SK-N-SH treated with all-trans-retinoic acid at 6 μM for 48 hours (cell line): ENCODE measurements around the gene SEMA4C.

ENCODE experiments used
- ATAC-seq: fragments of 200-7000 bp; cut with Tn5 transposase; 3 replicates; pipeline ENCODE4 v1.9.1; 2020; ENCODE audit warnings: mild to moderate bottlenecking, moderate library complexity
- ARNTL ChIP-seq: fragments of 450-650 bp; formaldehyde crosslinking; IDR thresholded peaks from 2 replicates; pipeline ENCODE4 v1.5.0; 2020; ENCODE audit warnings: low read depth, mild to moderate bottlenecking, moderate library complexity, borderline replicate concordance
- CSDC2 ChIP-seq: fragments of 250-450 bp; sonication (Bioruptor Pico); IDR thresholded peaks from 2 replicates; pipeline ENCODE4 v1.5.0; 2020; ENCODE audit warnings: mild to moderate bottlenecking, moderate library complexity
- ESRRG ChIP-seq: fragments of 250-450 bp; sonication (Bioruptor Pico); IDR thresholded peaks from 2 replicates; pipeline ENCODE4 v1.6.1; 2021; ENCODE audit warnings: mild to moderate bottlenecking
- GLIS3 ChIP-seq: fragments of 250-450 bp; sonication (Bioruptor Pico); IDR thresholded peaks from 2 replicates; pipeline ENCODE4 v1.5.0; 2020; ENCODE audit warnings: mild to moderate bottlenecking, moderate library complexity
- ISL1 ChIP-seq: fragments of 250-450 bp; sonication (Bioruptor Pico); IDR thresholded peaks from 2 replicates; pipeline ENCODE4 v2.1.2; 2022; ENCODE audit warnings: mild to moderate bottlenecking, moderate library complexity
- OSR1 ChIP-seq: fragments of 250-450 bp; sonication (Bioruptor Pico); IDR thresholded peaks from 2 replicates; pipeline ENCODE4 v1.8.0; 2022; ENCODE audit warnings: moderate library complexity, mild to moderate bottlenecking, inconsistent platforms
- PPARA ChIP-seq: fragments of 250-450 bp; sonication (Bioruptor Pico); IDR thresholded peaks from 2 replicates; pipeline ENCODE4 v1.5.0; 2020; ENCODE audit warnings: mild to moderate bottlenecking, borderline replicate concordance
- RARB ChIP-seq: fragments of 250-450 bp; sonication (Bioruptor Pico); IDR thresholded peaks from 2 replicates; pipeline ENCODE4 v1.8.0; 2021; ENCODE audit warnings: mild to moderate bottlenecking, moderate library complexity
- SNAI2 ChIP-seq: fragments of 250-450 bp; sonication (Bioruptor Pico); IDR thresholded peaks from 2 replicates; pipeline ENCODE4 v1.5.0; 2020; ENCODE audit warnings: mild to moderate bottlenecking, moderate library complexity
- TCF4 ChIP-seq: fragments of 250-450 bp; sonication (Bioruptor Pico); IDR thresholded peaks from 2 replicates; pipeline ENCODE4 v1.8.0; 2021; ENCODE audit warnings: mild to moderate bottlenecking, moderate library complexity, borderline replicate concordance
- TOX ChIP-seq: fragments of 250-450 bp; sonication (Bioruptor Pico); IDR thresholded peaks from 2 replicates; pipeline ENCODE4 v1.8.0; 2021; ENCODE audit warnings: mild to moderate bottlenecking, moderate library complexity, borderline replicate concordance
- ZC3H10 ChIP-seq: fragments of 250-450 bp; sonication (Bioruptor Pico); IDR thresholded peaks from 2 replicates; pipeline ENCODE4 v1.5.1; 2021; ENCODE audit warnings: mild to moderate bottlenecking, moderate library complexity
- ZFP3 ChIP-seq: fragments of 250-450 bp; sonication (Bioruptor Pico); IDR thresholded peaks from 2 replicates; pipeline ENCODE4 v1.5.0; 2020; ENCODE audit warnings: mild to moderate bottlenecking, moderate library complexity
- ZFP30 ChIP-seq: fragments of 450-650 bp; formaldehyde crosslinking; IDR thresholded peaks from 2 replicates; pipeline ENCODE4 v1.5.0; 2022; ENCODE audit warnings: mild to moderate bottlenecking, moderate library complexity
- ZNF565 ChIP-seq: fragments of 450-650 bp; formaldehyde crosslinking; conservative IDR thresholded peaks from 2 replicates; pipeline ENCODE4 v1.5.0; 2020; ENCODE audit warnings: low read depth, mild to moderate bottlenecking, moderate library complexity
- ZNF70 ChIP-seq: fragments of 450-650 bp; formaldehyde crosslinking; IDR thresholded peaks from 2 replicates; pipeline ENCODE4 v1.5.0; 2020; ENCODE audit warnings: mild to moderate bottlenecking, moderate library complexity
- ZNF8 ChIP-seq: fragments of 450-650 bp; formaldehyde crosslinking; IDR thresholded peaks from 2 replicates; pipeline ENCODE4 v1.5.0; 2020; ENCODE audit warnings: mild to moderate bottlenecking, moderate library complexity
- TF ChIP-seq, protein P1 (sequence below): fragments of 250-450 bp; sonication (Bioruptor Pico); IDR thresholded peaks from 2 replicates; pipeline ENCODE4 v1.8.0; 2020; ENCODE audit warnings: mild to moderate bottlenecking, moderate library complexity, borderline replicate concordance
- TF ChIP-seq, protein P2 (sequence below): fragments of 250-450 bp; sonication (Bioruptor Pico); IDR thresholded peaks from 2 replicates; pipeline ENCODE4 v1.5.0; 2020; ENCODE audit warnings: mild to moderate bottlenecking, moderate library complexity
- TF ChIP-seq, protein P3 (sequence below): fragments of 250-450 bp; sonication (Bioruptor Pico); IDR thresholded peaks from 2 replicates; pipeline ENCODE4 v1.8.0; 2021; ENCODE audit warnings: low read depth, mild to moderate bottlenecking, moderate library complexity, borderline replicate concordance
- TF ChIP-seq, protein P4 (sequence below): fragments of 250-450 bp; sonication (Bioruptor Pico); IDR thresholded peaks from 2 replicates; pipeline ENCODE4 v1.5.1; 2021; ENCODE audit warnings: mild to moderate bottlenecking, moderate library complexity
- TF ChIP-seq, protein P5 (sequence below): fragments of 250-450 bp; sonication (Bioruptor Pico); IDR thresholded peaks from 2 replicates; pipeline ENCODE4 v1.5.1; 2020; ENCODE audit warnings: low read depth, mild to moderate bottlenecking, moderate library complexity

Gene SEMA4C

DNA sequence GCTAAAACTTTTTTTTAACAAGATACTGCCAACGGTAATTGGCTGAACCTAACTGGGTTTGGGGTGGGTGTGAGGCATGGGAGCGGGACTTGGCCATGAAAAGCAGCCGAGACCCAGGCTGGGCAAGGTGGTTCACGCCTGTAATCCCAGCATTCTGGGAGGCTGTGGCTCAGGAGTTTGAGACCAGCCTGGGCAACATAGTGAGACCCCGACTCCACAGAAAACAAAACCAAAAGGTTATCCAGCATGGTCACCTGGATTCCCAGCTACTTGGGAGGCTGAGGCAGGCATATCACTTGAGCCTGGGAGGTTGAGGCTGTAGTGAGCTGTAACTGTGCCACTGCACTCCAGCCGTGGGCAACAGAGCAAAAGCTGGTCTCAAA, 11.0 kb upstream of the SEMA4C start:
- ATAC-seq = no peak
- TF ChIP-seq ZFP30 (CRISPR knock-in tag) = no peak
- no peak for TF ChIP-seq TOX (CRISPR knock-in tag)
- TF ChIP-seq, protein P1, sequence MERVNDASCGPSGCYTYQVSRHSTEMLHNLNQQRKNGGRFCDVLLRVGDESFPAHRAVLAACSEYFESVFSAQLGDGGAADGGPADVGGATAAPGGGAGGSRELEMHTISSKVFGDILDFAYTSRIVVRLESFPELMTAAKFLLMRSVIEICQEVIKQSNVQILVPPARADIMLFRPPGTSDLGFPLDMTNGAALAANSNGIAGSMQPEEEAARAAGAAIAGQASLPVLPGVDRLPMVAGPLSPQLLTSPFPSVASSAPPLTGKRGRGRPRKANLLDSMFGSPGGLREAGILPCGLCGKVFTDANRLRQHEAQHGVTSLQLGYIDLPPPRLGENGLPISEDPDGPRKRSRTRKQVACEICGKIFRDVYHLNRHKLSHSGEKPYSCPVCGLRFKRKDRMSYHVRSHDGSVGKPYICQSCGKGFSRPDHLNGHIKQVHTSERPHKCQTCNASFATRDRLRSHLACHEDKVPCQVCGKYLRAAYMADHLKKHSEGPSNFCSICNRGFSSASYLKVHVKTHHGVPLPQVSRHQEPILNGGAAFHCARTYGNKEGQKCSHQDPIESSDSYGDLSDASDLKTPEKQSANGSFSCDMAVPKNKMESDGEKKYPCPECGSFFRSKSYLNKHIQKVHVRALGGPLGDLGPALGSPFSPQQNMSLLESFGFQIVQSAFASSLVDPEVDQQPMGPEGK (CRISPR knock-in tag) = no peak
- no peak for TF ChIP-seq SNAI2
- no peak for TF ChIP-seq ZNF70 (CRISPR knock-in tag)
- TF ChIP-seq, protein P2, sequence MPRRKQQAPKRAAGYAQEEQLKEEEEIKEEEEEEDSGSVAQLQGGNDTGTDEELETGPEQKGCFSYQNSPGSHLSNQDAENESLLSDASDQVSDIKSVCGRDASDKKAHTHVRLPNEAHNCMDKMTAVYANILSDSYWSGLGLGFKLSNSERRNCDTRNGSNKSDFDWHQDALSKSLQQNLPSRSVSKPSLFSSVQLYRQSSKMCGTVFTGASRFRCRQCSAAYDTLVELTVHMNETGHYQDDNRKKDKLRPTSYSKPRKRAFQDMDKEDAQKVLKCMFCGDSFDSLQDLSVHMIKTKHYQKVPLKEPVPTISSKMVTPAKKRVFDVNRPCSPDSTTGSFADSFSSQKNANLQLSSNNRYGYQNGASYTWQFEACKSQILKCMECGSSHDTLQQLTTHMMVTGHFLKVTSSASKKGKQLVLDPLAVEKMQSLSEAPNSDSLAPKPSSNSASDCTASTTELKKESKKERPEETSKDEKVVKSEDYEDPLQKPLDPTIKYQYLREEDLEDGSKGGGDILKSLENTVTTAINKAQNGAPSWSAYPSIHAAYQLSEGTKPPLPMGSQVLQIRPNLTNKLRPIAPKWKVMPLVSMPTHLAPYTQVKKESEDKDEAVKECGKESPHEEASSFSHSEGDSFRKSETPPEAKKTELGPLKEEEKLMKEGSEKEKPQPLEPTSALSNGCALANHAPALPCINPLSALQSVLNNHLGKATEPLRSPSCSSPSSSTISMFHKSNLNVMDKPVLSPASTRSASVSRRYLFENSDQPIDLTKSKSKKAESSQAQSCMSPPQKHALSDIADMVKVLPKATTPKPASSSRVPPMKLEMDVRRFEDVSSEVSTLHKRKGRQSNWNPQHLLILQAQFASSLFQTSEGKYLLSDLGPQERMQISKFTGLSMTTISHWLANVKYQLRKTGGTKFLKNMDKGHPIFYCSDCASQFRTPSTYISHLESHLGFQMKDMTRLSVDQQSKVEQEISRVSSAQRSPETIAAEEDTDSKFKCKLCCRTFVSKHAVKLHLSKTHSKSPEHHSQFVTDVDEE = no peak
- no peak for TF ChIP-seq ESRRG (CRISPR knock-in tag)
- no peak for TF ChIP-seq CSDC2
- no peak for TF ChIP-seq ZC3H10 (CRISPR knock-in tag)
- TF ChIP-seq PPARA = no peak
- TF ChIP-seq, protein P3, sequence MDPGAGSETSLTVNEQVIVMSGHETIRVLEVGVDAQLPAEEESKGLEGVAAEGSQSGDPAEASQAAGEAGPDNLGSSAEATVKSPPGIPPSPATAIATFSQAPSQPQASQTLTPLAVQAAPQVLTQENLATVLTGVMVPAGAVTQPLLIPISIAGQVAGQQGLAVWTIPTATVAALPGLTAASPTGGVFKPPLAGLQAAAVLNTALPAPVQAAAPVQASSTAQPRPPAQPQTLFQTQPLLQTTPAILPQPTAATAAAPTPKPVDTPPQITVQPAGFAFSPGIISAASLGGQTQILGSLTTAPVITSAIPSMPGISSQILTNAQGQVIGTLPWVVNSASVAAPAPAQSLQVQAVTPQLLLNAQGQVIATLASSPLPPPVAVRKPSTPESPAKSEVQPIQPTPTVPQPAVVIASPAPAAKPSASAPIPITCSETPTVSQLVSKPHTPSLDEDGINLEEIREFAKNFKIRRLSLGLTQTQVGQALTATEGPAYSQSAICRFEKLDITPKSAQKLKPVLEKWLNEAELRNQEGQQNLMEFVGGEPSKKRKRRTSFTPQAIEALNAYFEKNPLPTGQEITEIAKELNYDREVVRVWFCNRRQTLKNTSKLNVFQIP (CRISPR knock-in tag) = no peak
- no peak for TF ChIP-seq RARB (CRISPR knock-in tag)
- TF ChIP-seq, protein P4, sequence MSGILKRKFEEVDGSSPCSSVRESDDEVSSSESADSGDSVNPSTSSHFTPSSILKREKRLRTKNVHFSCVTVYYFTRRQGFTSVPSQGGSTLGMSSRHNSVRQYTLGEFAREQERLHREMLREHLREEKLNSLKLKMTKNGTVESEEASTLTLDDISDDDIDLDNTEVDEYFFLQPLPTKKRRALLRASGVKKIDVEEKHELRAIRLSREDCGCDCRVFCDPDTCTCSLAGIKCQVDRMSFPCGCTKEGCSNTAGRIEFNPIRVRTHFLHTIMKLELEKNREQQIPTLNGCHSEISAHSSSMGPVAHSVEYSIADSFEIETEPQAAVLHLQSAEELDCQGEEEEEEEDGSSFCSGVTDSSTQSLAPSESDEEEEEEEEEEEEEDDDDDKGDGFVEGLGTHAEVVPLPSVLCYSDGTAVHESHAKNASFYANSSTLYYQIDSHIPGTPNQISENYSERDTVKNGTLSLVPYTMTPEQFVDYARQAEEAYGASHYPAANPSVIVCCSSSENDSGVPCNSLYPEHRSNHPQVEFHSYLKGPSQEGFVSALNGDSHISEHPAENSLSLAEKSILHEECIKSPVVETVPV (CRISPR knock-in tag) = no peak
- TF ChIP-seq, protein P5, sequence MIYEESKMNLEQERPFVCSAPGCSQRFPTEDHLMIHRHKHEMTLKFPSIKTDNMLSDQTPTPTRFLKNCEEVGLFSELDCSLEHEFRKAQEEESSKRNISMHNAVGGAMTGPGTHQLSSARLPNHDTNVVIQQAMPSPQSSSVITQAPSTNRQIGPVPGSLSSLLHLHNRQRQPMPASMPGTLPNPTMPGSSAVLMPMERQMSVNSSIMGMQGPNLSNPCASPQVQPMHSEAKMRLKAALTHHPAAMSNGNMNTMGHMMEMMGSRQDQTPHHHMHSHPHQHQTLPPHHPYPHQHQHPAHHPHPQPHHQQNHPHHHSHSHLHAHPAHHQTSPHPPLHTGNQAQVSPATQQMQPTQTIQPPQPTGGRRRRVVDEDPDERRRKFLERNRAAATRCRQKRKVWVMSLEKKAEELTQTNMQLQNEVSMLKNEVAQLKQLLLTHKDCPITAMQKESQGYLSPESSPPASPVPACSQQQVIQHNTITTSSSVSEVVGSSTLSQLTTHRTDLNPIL = no peak
- no peak for TF ChIP-seq TCF4 (CRISPR knock-in tag)
- TF ChIP-seq GLIS3 (CRISPR knock-in tag) = no peak
- TF ChIP-seq ISL1 (CRISPR knock-in tag) = no peak
- no peak for TF ChIP-seq ZNF8
- TF ChIP-seq ARNTL (CRISPR knock-in tag) = no peak
- TF ChIP-seq, all 23 proteins: peak for 0

DNA sequence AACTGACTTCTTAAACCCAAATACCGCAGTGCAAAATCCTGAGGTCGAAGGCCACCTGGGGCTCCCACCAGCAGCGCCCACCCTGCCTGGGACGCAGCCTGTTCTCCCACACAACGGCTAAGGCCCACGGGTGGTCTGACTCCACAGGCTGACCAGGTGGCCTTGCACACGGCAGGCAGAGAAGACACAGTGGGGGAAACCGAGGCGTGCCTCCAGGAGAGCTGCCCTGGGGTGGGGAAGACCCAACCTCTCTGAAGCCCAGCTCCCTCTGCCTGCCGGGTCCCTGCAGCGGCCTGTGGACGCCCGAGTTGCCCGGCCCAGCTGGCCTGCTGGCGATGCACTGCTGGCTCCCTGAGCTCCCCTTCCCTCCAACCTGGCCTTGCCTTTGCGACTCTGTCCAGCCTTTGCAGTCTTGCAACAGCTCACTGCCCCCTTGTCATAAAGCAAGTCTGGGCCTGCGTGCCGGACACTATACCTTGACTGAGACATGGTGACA, 9.7 kb upstream of the SEMA4C start:
- TF ChIP-seq ZFP3 (CRISPR knock-in tag) (no peak), ZNF565 (CRISPR knock-in tag) (no peak), ZFP30 (CRISPR knock-in tag) (no peak), OSR1 (CRISPR knock-in tag) (no peak), PPARA (no peak), ZNF8 (no peak), RARB (CRISPR knock-in tag) (no peak), ZNF70 (CRISPR knock-in tag) (no peak), ISL1 (CRISPR knock-in tag) (no peak), SNAI2 (no peak), ZC3H10 (CRISPR knock-in tag) (no peak), CSDC2 (no peak), TOX (CRISPR knock-in tag) (no peak)
- TF ChIP-seq, protein P2 = no peak
- TF ChIP-seq, protein P3 (CRISPR knock-in tag) = no peak
- TF ChIP-seq, all 23 proteins: peak for 0
- ATAC-seq = no peak
